ENCODE data around the gene PARP16.

PARP16 gene, protein sequence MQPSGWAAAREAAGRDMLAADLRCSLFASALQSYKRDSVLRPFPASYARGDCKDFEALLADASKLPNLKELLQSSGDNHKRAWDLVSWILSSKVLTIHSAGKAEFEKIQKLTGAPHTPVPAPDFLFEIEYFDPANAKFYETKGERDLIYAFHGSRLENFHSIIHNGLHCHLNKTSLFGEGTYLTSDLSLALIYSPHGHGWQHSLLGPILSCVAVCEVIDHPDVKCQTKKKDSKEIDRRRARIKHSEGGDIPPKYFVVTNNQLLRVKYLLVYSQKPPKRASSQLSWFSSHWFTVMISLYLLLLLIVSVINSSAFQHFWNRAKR

DNA sequence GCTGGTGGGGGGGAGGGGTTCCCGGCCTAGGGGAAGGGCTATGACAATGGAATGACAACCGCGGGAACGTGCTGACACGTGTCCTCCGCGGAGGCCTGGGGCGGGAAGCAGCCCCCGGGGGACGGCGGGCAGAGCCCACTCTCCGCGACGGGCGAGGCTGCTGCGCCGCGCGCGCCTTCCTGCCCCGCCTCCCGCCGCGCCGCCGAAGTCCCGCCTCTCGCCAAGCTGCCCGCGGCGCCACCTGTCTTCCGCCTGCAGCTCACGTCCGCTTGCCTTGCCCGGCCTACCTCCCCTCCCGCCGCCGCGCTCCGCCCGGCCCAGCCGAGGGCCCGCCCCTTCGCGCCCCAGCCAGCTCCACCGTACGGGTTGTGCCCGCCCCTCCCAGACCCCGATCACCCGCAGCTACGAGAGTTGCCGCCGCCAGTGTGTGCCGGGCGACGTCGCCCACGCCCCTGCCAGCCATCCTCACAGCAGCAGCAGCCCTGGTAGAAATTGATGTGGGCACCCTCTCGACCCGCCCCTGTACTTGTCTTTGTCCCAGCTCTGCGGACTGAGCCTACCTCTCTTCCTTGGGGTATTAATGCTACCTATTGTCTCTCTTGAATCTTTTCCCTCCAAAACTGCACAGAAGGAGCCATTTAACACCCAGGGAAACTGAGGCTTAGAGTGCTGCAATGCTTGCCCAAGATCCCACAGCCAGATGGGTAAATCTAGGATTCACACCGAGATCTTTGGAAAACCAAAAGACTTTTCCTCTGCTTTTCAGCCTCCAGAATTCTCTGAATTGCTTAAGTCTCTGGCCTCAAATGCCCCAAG is at the start of gene PARP16:
PARP16 (minus strand) TSS at position 180 of the 816 bp plus-strand sequence. CDS start 457 bp downstream, outside the sequence.
- Histone ChIP-seq H3K4me3 (ENCODE audit: low read depth in 1 of 2, low read length in 2 of 2) (peak within 1 kb of the TSS; percentile 81 to 89), H3K27me3 (ENCODE audit: control insufficient read depth in 1 of 2, insufficient read depth in 2 of 2, low read length in 2 of 2) (no peaks in the 10 kb centered on the region), H3K36me3 (ENCODE audit: control insufficient read depth in 1 of 2, insufficient read depth in 2 of 2, low read length in 2 of 2) (peaks cover 0 to 2% of the 10 kb centered on the region in 2 donors), H3K9me3 (ENCODE audit: control insufficient read depth in 1 of 2, low read length in 2 of 2) (no peaks in the 10 kb centered on the region), H3K9ac (ENCODE audit: low read depth in 1 of 2, low read length in 2 of 2) (peak within 1 kb of the TSS; percentile 93 to 97), H3K27ac (ENCODE audit: low read depth, low read length) (peak within 1 kb of the TSS; percentile 87), H3K4me1 (ENCODE audit: control insufficient read depth in 1 of 2, insufficient read depth in 2 of 2, low read length in 2 of 2) (peaks cover 11 to 13% of the 10 kb centered on the region in 2 donors)

DNA sequence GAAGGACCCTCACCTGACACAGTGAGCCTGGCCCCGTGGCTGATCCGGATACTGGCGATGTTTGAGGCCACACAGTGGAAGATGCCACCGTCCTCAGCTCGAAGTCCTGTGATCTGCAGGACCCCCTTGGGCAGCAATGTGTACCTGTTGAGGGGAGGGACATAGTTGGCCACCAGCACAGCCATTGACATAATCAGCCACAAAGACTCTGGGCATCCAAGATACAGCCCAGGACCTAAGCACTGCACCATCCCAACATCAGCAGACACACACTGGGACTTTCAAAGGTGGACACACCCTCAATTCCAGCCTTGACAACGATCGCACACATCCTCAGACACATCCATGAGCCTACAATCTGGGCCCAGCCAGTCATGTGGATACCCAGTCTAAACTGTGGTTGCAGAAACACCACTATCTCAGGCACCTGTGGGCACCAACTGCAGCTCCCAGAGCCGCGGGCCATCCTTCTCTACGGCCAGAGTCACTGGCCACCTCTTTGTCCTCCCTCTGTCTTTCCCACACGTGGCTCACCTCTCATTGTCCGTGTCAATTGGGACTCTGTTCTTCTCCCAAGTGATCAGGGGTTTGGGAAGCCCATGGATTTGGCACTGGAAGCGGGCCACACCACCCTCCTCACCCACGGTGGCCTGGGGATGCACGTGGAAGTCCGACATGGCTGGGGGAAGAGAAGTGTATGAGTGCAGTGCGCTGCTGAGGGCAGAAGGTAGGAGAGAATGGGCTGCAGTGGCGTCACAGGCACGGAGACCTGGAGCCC is 48.8 kb upstream of the PARP16 start:
- Histone ChIP-seq H3K9ac (ENCODE audit: low read depth in 1 of 2, low read length in 2 of 2) (no peak overlapping the region), H3K36me3 (ENCODE audit: control insufficient read depth in 1 of 2, insufficient read depth in 2 of 2, low read length in 2 of 2) (no peaks in the 10 kb centered on the region), H3K4me1 (ENCODE audit: control insufficient read depth in 1 of 2, insufficient read depth in 2 of 2, low read length in 2 of 2) (peaks cover 0 to 3% of the 10 kb centered on the region in 2 donors), H3K27ac (ENCODE audit: low read depth, low read length) (no peak overlapping the region), H3K4me3 (ENCODE audit: low read depth in 1 of 2, low read length in 2 of 2) (no peak overlapping the region), H3K27me3 (ENCODE audit: control insufficient read depth in 1 of 2, insufficient read depth in 2 of 2, low read length in 2 of 2) (no peaks in the 10 kb centered on the region), H3K9me3 (ENCODE audit: control insufficient read depth in 1 of 2, low read length in 2 of 2) (no peaks in the 10 kb centered on the region)

DNA sequence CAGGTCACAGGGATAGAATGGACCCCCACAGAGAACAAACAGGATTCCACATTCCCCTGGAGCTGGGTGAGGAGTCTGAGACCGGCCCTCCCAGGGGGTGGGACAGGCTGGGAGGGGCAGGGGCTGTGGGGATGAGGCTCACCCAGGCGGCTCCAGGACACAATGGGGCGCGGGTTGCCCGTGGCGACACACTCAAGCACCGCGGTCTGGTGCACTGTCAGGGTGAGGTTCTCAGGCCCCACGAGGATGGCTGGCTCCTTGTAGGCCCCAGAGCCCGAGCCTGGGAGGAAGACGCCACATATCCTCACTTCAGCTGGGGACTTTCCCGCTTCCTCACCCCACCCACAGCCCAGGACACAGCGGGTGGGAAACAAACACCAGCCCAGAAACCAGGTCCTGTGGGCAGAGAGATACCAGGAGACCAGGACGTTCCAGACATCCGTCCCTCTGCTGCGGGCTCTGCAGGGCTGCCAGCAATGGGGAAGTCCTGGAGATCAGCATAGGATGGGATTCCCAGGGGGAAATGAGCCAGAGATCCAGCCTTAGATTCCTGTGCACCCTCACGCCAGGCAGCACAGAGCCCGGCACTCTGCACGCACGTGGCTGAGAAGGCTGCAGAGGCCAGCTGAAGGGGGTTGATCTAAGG is 48.0 kb upstream of the PARP16 start:
- H3K9me3 ChIP-seq (ENCODE audit: control insufficient read depth in 1 of 2, low read length in 2 of 2): no peaks in the 10 kb centered on the region
- no peak overlapping the region for H3K9ac ChIP-seq (ENCODE audit: low read depth in 1 of 2, low read length in 2 of 2)
- no peaks in the 10 kb centered on the region for H3K27me3 ChIP-seq (ENCODE audit: control insufficient read depth in 1 of 2, insufficient read depth in 2 of 2, low read length in 2 of 2)
- no peak overlapping the region for H3K27ac ChIP-seq (ENCODE audit: low read depth, low read length)
- no peaks in the 10 kb centered on the region for H3K36me3 ChIP-seq (ENCODE audit: control insufficient read depth in 1 of 2, insufficient read depth in 2 of 2, low read length in 2 of 2)
- no peak overlapping the region for H3K4me3 ChIP-seq (ENCODE audit: low read depth in 1 of 2, low read length in 2 of 2)
- peaks cover 0 to 3% of the 10 kb centered on the region in 2 donors for H3K4me1 ChIP-seq (ENCODE audit: control insufficient read depth in 1 of 2, insufficient read depth in 2 of 2, low read length in 2 of 2)

DNA sequence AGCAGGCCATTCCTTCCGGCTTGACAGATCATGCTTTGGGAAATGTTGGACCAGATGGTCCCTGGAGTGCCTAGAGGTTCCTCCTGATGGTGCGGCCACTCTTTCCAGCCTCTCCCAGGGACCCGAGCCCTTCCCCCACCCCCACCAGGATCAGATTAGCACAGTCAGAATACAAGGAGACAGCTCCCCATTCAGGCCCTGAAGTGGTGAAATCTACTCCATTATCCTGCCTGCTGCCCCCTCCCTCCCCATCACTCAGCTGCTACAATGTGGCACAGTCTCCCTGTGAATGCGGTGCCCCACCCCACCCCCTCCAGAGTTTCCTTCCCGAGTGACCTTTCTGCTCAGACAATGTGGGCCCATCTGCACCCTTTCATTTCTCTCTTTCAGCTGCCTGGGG is 47.2 kb upstream of the PARP16 start:
- Histone ChIP-seq H3K4me3 (ENCODE audit: low read depth in 1 of 2, low read length in 2 of 2) (no peak overlapping the region), H3K9me3 (ENCODE audit: control insufficient read depth in 1 of 2, low read length in 2 of 2) (no peaks in the 10 kb centered on the region), H3K27ac (ENCODE audit: low read depth, low read length) (no peak overlapping the region), H3K9ac (ENCODE audit: low read depth in 1 of 2, low read length in 2 of 2) (no peak overlapping the region), H3K27me3 (ENCODE audit: control insufficient read depth in 1 of 2, insufficient read depth in 2 of 2, low read length in 2 of 2) (no peaks in the 10 kb centered on the region), H3K36me3 (ENCODE audit: control insufficient read depth in 1 of 2, insufficient read depth in 2 of 2, low read length in 2 of 2) (no peaks in the 10 kb centered on the region), H3K4me1 (ENCODE audit: control insufficient read depth in 1 of 2, insufficient read depth in 2 of 2, low read length in 2 of 2) (peaks cover 0 to 3% of the 10 kb centered on the region in 2 donors)

DNA sequence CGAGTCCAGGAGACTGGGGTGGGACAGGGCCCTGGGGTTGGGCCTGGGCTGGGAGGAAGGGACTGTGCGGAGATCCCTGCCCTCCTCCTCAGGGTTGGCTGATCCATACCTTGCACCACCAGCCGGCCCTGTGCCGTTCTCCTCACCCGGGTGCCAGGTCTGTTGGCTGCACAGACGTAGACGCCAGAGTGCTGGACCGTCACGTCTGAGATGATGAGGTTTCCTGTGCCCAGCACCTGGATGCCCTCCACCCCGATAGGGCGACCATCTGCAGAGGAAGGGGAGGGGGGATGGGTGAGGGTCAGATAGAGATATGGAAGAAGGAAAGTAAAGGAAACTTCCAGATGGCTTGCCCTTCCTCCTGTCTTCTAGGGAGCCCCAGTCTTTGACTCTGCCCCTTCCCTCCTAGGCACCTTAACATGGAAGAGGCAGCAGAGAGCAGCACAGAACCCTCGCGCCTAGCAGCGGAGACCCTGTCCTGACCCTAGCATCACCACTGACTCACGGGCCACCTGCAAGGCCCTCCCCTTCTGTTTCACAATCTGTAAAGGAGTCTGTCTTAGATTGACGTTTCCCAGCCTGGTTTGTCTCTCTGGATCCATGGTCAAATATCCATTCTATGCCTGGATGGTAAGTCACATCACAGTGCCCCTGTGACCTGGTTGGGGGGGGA is 46.6 kb upstream of the PARP16 start:
- Histone ChIP-seq H3K4me1 (ENCODE audit: control insufficient read depth in 1 of 2, insufficient read depth in 2 of 2, low read length in 2 of 2) (no peaks in the 10 kb centered on the region), H3K9ac (ENCODE audit: low read depth in 1 of 2, low read length in 2 of 2) (no peak overlapping the region), H3K27ac (ENCODE audit: low read depth, low read length) (no peak overlapping the region), H3K27me3 (ENCODE audit: control insufficient read depth in 1 of 2, insufficient read depth in 2 of 2, low read length in 2 of 2) (no peaks in the 10 kb centered on the region), H3K4me3 (ENCODE audit: low read depth in 1 of 2, low read length in 2 of 2) (no peak overlapping the region), H3K9me3 (ENCODE audit: control insufficient read depth in 1 of 2, low read length in 2 of 2) (no peaks in the 10 kb centered on the region), H3K36me3 (ENCODE audit: control insufficient read depth in 1 of 2, insufficient read depth in 2 of 2, low read length in 2 of 2) (no peaks in the 10 kb centered on the region)

DNA sequence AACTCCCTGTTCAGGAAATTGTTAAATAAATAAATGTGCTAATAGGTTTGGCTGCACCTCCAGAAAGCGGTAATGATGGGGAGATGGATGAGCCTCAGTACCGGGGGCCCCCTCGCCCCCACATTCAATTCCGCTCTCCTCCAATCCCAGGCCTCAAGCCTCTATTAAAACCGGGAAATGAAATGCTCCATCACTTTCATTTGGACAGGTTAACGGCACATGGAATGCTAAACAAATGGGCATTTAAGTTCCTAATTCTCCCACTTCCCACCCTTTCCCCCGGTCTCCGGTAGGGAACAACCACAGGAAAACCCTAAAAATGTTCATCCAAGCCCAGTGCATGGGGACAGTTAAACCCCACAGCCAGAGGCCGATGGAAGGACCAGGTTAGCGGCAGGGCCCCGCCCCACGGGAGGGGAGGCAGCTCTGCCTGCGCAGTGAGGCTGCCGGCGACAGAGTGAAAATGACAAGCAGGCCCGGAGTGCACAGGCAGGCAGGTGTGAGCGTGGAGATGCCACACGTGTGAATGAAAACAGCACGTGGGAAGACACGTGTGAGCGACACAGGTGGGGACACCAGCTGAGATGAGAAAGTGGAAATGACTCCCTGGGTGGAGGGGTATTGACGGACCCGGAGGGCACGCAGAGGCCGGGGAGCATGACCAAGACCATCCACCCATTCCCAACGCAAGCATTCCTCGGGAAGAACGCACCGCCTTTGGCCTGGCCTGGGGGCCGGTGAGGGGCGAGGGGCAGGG is 45.9 kb upstream of the PARP16 start:
- no peak overlapping the region for H3K4me3 ChIP-seq (ENCODE audit: low read depth in 1 of 2, low read length in 2 of 2)
- H3K4me1 ChIP-seq (ENCODE audit: control insufficient read depth in 1 of 2, insufficient read depth in 2 of 2, low read length in 2 of 2): no peaks in the 10 kb centered on the region
- H3K36me3 ChIP-seq (ENCODE audit: control insufficient read depth in 1 of 2, insufficient read depth in 2 of 2, low read length in 2 of 2): no peaks in the 10 kb centered on the region
- no peaks in the 10 kb centered on the region for H3K9me3 ChIP-seq (ENCODE audit: control insufficient read depth in 1 of 2, low read length in 2 of 2)
- no peaks in the 10 kb centered on the region for H3K27me3 ChIP-seq (ENCODE audit: control insufficient read depth in 1 of 2, insufficient read depth in 2 of 2, low read length in 2 of 2)
- no peak overlapping the region for H3K27ac ChIP-seq (ENCODE audit: low read depth, low read length)
- no peak overlapping the region for H3K9ac ChIP-seq (ENCODE audit: low read depth in 1 of 2, low read length in 2 of 2)

DNA sequence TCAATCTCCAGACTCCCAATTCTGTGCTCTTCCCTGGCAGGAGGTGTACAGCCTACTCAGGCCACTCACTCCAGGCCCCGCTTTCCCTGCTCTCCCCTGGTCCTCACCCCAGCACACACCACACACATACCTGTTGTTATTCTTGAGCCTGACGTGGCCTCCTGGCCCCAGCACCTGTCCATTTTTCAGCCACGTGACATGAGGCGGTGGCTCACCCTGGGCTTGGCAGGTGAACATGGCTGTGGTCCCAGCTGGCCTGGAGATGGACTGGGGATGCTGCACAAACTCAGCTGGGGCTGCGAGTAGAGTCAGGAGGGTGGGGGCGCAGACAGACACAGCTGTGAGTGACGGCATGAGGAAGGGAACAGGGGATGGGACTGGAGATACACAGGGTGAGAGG is 45.1 kb upstream of the PARP16 start:
- Histone ChIP-seq H3K4me3 (ENCODE audit: low read depth in 1 of 2, low read length in 2 of 2) (no peak overlapping the region), H3K9ac (ENCODE audit: low read depth in 1 of 2, low read length in 2 of 2) (no peak overlapping the region), H3K4me1 (ENCODE audit: control insufficient read depth in 1 of 2, insufficient read depth in 2 of 2, low read length in 2 of 2) (no peaks in the 10 kb centered on the region), H3K27ac (ENCODE audit: low read depth, low read length) (no peak overlapping the region), H3K9me3 (ENCODE audit: control insufficient read depth in 1 of 2, low read length in 2 of 2) (no peaks in the 10 kb centered on the region), H3K36me3 (ENCODE audit: control insufficient read depth in 1 of 2, insufficient read depth in 2 of 2, low read length in 2 of 2) (no peaks in the 10 kb centered on the region), H3K27me3 (ENCODE audit: control insufficient read depth in 1 of 2, insufficient read depth in 2 of 2, low read length in 2 of 2) (no peaks in the 10 kb centered on the region)

DNA sequence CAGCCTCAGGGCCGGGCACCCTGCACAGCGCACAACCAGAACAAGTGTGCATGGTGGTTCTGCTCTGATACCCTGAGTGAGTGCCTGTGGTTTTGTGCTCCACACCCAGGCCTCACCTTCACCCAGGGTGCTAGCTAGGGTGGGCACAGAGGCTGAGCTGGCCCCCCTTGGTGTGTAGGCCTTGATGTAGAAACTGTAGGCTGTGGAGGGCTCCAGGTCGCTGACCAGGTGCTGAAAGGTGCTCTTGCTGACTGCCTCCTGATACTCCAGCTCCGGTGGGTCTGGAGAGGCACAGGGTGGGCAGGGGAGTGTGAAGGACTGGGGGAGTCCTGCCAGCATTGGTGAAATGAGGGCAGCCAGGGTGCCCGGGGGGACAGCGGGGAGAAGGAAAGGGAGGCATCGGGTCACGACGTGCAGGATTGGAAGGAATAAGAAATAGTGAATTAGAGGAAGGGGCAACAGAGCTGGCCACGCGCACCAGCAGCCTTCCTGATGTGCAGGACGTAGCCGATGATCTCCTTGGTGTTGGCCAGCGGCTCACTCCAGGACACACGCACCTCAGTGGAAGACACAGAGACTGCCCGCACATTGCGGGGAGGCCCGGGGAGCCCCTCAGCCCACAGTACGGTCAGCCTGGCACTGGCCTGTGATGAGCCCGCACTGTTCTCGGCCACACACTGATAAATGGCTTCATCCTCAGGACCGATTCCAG is 44.4 kb upstream of the PARP16 start:
- H3K36me3 ChIP-seq (ENCODE audit: control insufficient read depth in 1 of 2, insufficient read depth in 2 of 2, low read length in 2 of 2): no peaks in the 10 kb centered on the region
- no peaks in the 10 kb centered on the region for H3K27me3 ChIP-seq (ENCODE audit: control insufficient read depth in 1 of 2, insufficient read depth in 2 of 2, low read length in 2 of 2)
- no peak overlapping the region for H3K9ac ChIP-seq (ENCODE audit: low read depth in 1 of 2, low read length in 2 of 2)
- H3K9me3 ChIP-seq (ENCODE audit: control insufficient read depth in 1 of 2, low read length in 2 of 2): no peaks in the 10 kb centered on the region
- H3K27ac ChIP-seq (ENCODE audit: low read depth, low read length): no peak overlapping the region
- no peak overlapping the region for H3K4me3 ChIP-seq (ENCODE audit: low read depth in 1 of 2, low read length in 2 of 2)
- no peaks in the 10 kb centered on the region for H3K4me1 ChIP-seq (ENCODE audit: control insufficient read depth in 1 of 2, insufficient read depth in 2 of 2, low read length in 2 of 2)

Data from duodenal mucosa (tissue), 2 donors.